ENCODE data around the gene CRACDL. TPM values are rescaled to one million over a fixed set of nuclear protein-coding genes. Genes with fewer than 3 reads are reported as not detected.

The CRACDL gene
- total RNA-seq (2022), result 0.77 and 1.1 TPM in 2 replicates
- percentile 29 among the genes with signal in this experiment for Bru-seq, nascent RNA
- percentile 27 among the genes with signal in this experiment for BruChase-seq, experiment 1, labeled RNA remaining after a 2-hour chase
- BruChase-seq, experiment 2, labeled RNA remaining after a 6-hour chase, result percentile 28 among the genes with signal in this experiment
- long read RNA-seq, partial matches to known transcripts, result 0 of 1 reads
- long read RNA-seq, other reads (novel, unspliced or antisense), result 1 of 1 reads

- H3K9me3 ChIP-seq, result no peaks in the 10 kb centered on the region
- peaks cover 19% of the 10 kb centered on the region for H3K27me3 Mint-ChIP-seq (ENCODE audit: insufficient read depth, unreplicated experiment)
- H3K27me3 ChIP-seq (replicated peaks; ENCODE audit: control insufficient read depth, insufficient read depth, low read length), result peaks cover 2% of the 10 kb centered on the region; the same call in 1 of the 2 replicates
- TF ChIP-seq CTCF (IDR thresholded peaks at IDR 0.05; ENCODE audit: insufficient read depth in 1 of 2, low read depth in 1 of 2, low read length in 1 of 2, severe bottlenecking in 1 of 2, unreplicated experiment in 1 of 2), result no peak
- H3K27ac Mint-ChIP-seq (ENCODE audit: unreplicated experiment), result no peak within 1 kb of the TSS
- H3K36me3 Mint-ChIP-seq (ENCODE audit: insufficient read depth, unreplicated experiment), result no peaks in the 10 kb centered on the region
- no peaks in the 10 kb centered on the region for H3K9me3 Mint-ChIP-seq (ENCODE audit: unreplicated experiment)
- peak within 1 kb of the TSS; percentile 61 for H3K4me3 Mint-ChIP-seq (ENCODE audit: unreplicated experiment)
- ChIA-PET POLR2A (no interaction called here), CTCF (no interaction called here)
- peaks cover 9% of the 10 kb centered on the region for H3K4me1 Mint-ChIP-seq (ENCODE audit: low read depth, unreplicated experiment)
- DNase-seq, result peak in 1 of 2 experiments; percentile 60
- BruUV-seq (replicated peaks), result no TSS peak
- H3K4me1 ChIP-seq, result no peaks in the 10 kb centered on the region; the same call in 1 of the 2 replicates
- no peaks in the 10 kb centered on the region for H3K36me3 ChIP-seq (ENCODE audit: control insufficient read depth, insufficient read depth, low read length)
- intact Hi-C loops (cut with micrococcal nuclease; ENCODE audit: unreplicated experiment), result no loop called here
- H3K4me3 ChIP-seq (ENCODE audit: low read depth, low read length), result peak within 1 kb of the TSS; percentile 43
These were observed at the start of gene CRACDL for GRCh38 chr2:98935777-98936352. TSS of gene CRACDL (minus strand) at chr2:98936225. CDS start at chr2:98846800, 89,425 bp downstream.

GRCh38 chr2:98975611-98976010 lies 39.6 kb upstream of the CRACDL start:
- Histone ChIP-seq H3K4me1 (no peaks in the 10 kb centered on the region), H3K9me3 (peaks cover 36% of the 10 kb centered on the region), H3K4me3 (ENCODE audit: low read depth, low read length) (no peak overlapping the region), H3K27me3 (replicated peaks; ENCODE audit: control insufficient read depth, insufficient read depth, low read length) (no peaks in the 10 kb centered on the region), H3K36me3 (ENCODE audit: control insufficient read depth, insufficient read depth, low read length) (no peaks in the 10 kb centered on the region)
- intact Hi-C loops (cut with micrococcal nuclease; ENCODE audit: unreplicated experiment), result no loop called here
- Mint-ChIP-seq H3K36me3 (ENCODE audit: insufficient read depth, unreplicated experiment) (no peaks in the 10 kb centered on the region), H3K27me3 (ENCODE audit: insufficient read depth, unreplicated experiment) (no peaks in the 10 kb centered on the region), H3K27ac (ENCODE audit: unreplicated experiment) (no peak overlapping the region), H3K4me1 (ENCODE audit: low read depth, unreplicated experiment) (no peaks in the 10 kb centered on the region), H3K4me3 (ENCODE audit: unreplicated experiment) (no peak overlapping the region), H3K9me3 (ENCODE audit: unreplicated experiment) (peaks cover 31% of the 10 kb centered on the region)
- POLR2A ChIA-PET, result no interaction called here
- CTCF ChIA-PET, result no interaction called here
- TF ChIP-seq CTCF (IDR thresholded peaks at IDR 0.05; ENCODE audit: insufficient read depth in 1 of 2, low read depth in 1 of 2, low read length in 1 of 2, severe bottlenecking in 1 of 2, unreplicated experiment in 1 of 2), result no peak
- no TSS peak for BruUV-seq (replicated peaks)
- no peak for DNase-seq

- no peaks in the 10 kb centered on the region for H3K27me3 ChIP-seq (replicated peaks; ENCODE audit: control insufficient read depth, insufficient read depth, low read length)
- H3K4me1 ChIP-seq, result no peaks in the 10 kb centered on the region
- peaks cover 38% of the 10 kb centered on the region for H3K9me3 ChIP-seq
- no peak overlapping the region for H3K4me3 Mint-ChIP-seq (ENCODE audit: unreplicated experiment)
- no peak for TF ChIP-seq CTCF (IDR thresholded peaks at IDR 0.05; ENCODE audit: insufficient read depth in 1 of 2, low read depth in 1 of 2, low read length in 1 of 2, severe bottlenecking in 1 of 2, unreplicated experiment in 1 of 2)
- ChIA-PET POLR2A (no interaction called here), CTCF (no interaction called here)
- no peak overlapping the region for H3K27ac Mint-ChIP-seq (ENCODE audit: unreplicated experiment)
- peaks cover 45% of the 10 kb centered on the region for H3K9me3 Mint-ChIP-seq (ENCODE audit: unreplicated experiment)
- H3K27me3 Mint-ChIP-seq (ENCODE audit: insufficient read depth, unreplicated experiment), result no peaks in the 10 kb centered on the region
- H3K36me3 ChIP-seq (ENCODE audit: control insufficient read depth, insufficient read depth, low read length), result no peaks in the 10 kb centered on the region
- H3K4me3 ChIP-seq (ENCODE audit: low read depth, low read length), result no peak overlapping the region
- H3K36me3 Mint-ChIP-seq (ENCODE audit: insufficient read depth, unreplicated experiment), result no peaks in the 10 kb centered on the region
- intact Hi-C loops (cut with micrococcal nuclease; ENCODE audit: unreplicated experiment), result no loop called here
- DNase-seq, result no peak
- no TSS peak for BruUV-seq (replicated peaks)
- no peaks in the 10 kb centered on the region for H3K4me1 Mint-ChIP-seq (ENCODE audit: low read depth, unreplicated experiment)
These were observed 36.6 kb upstream of the CRACDL start for GRCh38 chr2:98972582-98973167.
